HEK293 (cell line): ENCODE data around the gene DUSP14.

Experiments
- ZNF146 ChIP-seq: fragments of 450-650 bp; formaldehyde crosslinking; IDR thresholded peaks from 2 replicates; pipeline ENCODE4 v1.5.1; 2016; ENCODE audit warnings: missing biosample characterization, missing genetic modification characterization
- ZSCAN30 ChIP-seq: fragments of 450-650 bp; IDR thresholded peaks from 2 replicates; pipeline ENCODE4 v1.5.1; 2018; ENCODE audit warnings: missing biosample characterization, mild to moderate bottlenecking, missing genetic modification characterization, moderate library complexity
- TF ChIP-seq, protein P1 (sequence below): fragments of 450-650 bp; formaldehyde crosslinking; IDR thresholded peaks from 2 replicates; pipeline ENCODE4 v1.5.1; 2016; ENCODE audit warnings: missing biosample characterization, missing genetic modification characterization
- TF ChIP-seq, protein P2 (sequence below): fragments of 450-650 bp; formaldehyde crosslinking; IDR thresholded peaks from 2 replicates; pipeline ENCODE4 v1.5.1; 2017; ENCODE audit warnings: missing biosample characterization, missing genetic modification characterization

DNA sequence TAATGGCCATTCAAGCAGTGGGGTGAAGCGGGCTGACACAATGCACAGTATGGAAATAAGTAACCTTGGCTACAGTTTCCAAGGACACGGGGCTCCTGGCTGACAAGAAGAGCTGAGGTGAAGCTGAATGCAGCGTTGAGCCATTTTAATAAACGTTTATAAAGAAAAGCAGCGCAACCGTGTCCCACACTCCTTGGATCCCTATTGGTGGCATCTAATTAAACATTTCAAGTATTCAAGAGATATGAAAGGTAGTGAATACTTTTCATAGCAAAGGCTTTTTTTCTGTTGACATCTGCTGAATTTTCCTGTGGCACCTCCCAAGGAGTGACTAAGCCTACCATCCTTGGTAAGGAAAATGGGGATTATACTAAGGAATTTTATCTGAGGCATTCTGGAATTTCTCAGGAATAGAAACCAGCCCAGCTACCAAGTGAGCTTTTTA lies 26.5 kb downstream of the DUSP14 start:
- TF ChIP-seq, protein P1, sequence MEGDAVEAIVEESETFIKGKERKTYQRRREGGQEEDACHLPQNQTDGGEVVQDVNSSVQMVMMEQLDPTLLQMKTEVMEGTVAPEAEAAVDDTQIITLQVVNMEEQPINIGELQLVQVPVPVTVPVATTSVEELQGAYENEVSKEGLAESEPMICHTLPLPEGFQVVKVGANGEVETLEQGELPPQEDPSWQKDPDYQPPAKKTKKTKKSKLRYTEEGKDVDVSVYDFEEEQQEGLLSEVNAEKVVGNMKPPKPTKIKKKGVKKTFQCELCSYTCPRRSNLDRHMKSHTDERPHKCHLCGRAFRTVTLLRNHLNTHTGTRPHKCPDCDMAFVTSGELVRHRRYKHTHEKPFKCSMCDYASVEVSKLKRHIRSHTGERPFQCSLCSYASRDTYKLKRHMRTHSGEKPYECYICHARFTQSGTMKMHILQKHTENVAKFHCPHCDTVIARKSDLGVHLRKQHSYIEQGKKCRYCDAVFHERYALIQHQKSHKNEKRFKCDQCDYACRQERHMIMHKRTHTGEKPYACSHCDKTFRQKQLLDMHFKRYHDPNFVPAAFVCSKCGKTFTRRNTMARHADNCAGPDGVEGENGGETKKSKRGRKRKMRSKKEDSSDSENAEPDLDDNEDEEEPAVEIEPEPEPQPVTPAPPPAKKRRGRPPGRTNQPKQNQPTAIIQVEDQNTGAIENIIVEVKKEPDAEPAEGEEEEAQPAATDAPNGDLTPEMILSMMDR (tag by site-specific recombination), result no peak
- no peak for TF ChIP-seq ZNF146 (tag by site-specific recombination)
- TF ChIP-seq, protein P2, sequence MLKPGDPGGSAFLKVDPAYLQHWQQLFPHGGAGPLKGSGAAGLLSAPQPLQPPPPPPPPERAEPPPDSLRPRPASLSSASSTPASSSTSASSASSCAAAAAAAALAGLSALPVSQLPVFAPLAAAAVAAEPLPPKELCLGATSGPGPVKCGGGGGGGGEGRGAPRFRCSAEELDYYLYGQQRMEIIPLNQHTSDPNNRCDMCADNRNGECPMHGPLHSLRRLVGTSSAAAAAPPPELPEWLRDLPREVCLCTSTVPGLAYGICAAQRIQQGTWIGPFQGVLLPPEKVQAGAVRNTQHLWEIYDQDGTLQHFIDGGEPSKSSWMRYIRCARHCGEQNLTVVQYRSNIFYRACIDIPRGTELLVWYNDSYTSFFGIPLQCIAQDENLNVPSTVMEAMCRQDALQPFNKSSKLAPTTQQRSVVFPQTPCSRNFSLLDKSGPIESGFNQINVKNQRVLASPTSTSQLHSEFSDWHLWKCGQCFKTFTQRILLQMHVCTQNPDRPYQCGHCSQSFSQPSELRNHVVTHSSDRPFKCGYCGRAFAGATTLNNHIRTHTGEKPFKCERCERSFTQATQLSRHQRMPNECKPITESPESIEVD, result no peak
- no peak for TF ChIP-seq ZSCAN30 (tag by site-specific recombination)
